ENCODE results near the gene CTSW.
A peak's percentile ranks its signal among the peaks of the same experiment; 100 is the strongest.

The CTSW gene

DNA sequence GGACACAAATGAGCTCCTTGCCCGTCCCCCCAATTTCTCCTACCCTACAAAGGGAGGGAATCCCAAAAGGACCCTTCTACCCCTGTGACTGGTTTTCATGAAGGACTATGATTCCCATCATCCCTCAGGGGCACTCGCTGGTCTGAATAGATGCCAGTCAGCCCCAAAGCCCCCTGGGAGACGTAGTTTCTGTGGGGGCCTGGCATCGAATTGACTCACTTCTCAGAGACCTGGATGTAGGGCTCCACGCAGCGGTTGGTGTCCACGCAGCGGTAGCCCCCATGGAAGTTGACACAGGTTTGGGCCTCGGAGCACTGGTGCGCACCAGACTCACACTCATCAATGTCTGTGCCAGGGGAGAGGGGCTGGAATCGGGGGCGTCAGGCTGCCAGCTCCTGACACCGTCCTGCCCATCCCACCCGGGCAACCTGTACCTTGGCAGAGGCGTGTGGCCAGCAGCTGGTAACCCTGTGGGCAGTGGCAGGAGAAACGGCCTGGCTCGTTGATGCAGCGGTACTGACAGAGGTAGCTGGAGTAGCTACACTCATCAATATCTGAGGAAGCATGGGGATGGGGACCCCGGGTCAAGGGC, 11.5 kb upstream of the CTSW start:
- DNase-seq, result no peak

DNA sequence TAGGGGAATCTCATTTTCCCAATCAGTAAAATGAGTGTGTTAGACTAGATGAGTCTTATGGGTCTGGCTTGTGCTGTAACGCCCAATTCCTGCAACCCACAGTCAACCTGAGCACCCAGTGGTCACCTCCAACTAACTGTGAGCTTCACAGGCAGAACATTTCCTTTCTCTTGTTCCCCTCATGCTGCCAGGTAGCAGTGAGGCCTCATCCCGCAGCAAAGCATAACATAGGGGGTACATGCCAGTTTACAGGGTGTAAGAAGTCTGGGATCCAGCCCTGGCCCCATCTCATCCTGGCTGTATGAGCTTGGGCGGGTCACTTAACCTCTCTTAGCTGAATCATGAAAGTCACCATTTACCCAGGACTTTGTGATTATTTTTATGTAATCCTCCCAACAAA, 10.7 kb upstream of the CTSW start:
- DNase-seq, result no peak

DNA sequence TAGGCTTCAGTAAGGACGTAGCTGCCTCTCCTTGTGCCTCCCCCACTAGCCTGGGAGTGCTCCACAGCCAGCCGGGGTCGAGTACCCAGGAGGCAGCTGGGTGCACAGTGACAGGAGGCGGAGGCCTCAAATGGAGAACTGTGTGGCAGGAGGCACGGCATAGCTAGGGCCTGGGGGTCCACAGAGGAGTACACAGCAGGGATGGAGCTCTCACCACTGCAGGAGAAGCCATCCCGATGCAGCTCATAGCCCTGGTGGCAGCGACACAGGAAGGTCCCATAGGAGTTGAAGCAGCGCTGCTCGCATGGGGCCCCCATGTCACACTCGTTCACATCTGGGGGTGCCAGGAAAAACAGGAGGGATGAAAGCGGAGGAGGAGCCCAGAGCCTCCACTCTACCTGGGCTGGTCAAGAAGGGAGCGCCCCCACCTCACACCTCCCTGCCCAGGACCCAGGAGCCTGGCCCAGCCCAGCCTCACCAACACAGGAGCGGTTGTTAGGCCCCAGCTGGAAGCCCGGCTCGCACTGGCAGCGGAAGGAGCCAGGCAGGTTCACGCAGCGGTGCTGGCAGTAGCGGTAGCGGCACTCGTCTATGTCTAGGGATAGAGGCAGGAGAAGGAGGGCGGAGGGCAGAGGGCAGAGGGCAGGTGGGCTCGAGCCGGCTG, 9.9 kb upstream of the CTSW start:
- DNase-seq, result no peak

GRCh38 chr11:65870307-65870658, 9.4 kb upstream of the CTSW start:
- no peak for DNase-seq

- no peak for DNase-seq
Observed at GRCh38 chr11:65870706-65871681, 8.6 kb upstream of the CTSW start.

GRCh38 chr11:65871811-65872548, 7.7 kb upstream of the CTSW start:
- no peak for DNase-seq

- DNase-seq, result no peak
Observed at GRCh38 chr11:65872586-65873317, 6.9 kb upstream of the CTSW start, which contains the start of gene EFEMP2. Gene EFEMP2, minus strand, starts transcription at chr11:65872800. Its CDS starts 446 bp downstream, at chr11:65872354.

GRCh38 chr11:65873318-65874156, 6.1 kb upstream of the CTSW start:
- peak; percentile 96 for DNase-seq

GRCh38 chr11:65880027-65880426, 390 bp downstream of the CTSW start:
- no peak for DNase-seq

- no peak for DNase-seq
Observed at GRCh38 chr11:65880844-65881421, 1.3 kb downstream of the CTSW start.

DNA sequence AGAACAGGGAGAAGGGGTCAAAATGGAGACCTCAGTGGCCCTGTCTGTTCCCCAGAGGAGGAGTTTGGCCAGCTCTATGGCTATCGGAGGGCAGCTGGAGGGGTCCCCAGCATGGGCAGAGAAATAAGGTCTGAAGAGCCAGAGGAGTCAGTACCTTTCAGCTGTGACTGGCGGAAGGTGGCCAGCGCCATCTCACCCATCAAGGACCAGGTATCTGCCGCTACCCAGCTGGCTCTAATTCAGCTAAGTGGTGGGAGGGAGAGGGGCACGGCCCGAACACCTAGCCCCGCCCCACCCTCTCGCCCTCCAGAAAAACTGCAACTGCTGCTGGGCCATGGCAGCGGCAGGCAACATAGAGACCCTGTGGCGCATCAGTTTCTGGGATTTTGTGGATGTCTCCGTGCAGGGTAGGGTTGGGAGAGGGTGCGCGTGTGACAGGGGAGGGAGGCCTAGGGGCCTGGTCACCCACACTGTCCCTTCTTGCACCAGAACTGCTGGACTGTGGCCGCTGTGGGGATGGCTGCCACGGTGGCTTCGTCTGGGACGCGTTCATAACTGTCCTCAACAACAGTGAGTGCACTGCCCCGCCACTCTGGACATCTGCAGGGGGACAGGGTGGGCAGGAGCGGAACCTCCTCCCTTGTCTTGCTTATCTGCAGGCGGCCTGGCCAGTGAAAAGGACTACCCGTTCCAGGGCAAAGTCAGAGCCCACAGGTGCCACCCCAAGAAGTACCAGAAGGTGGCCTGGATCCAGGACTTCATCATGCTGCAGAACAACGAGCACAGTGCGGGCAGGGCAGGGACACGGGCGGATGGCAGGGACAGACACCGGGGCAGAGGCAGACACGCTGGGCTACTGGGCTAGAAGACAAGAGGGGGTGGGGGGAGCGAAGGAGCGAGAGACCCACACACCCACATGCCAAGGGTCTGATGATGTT, 2.8 kb downstream of the CTSW start:
- no peak for DNase-seq

DNA sequence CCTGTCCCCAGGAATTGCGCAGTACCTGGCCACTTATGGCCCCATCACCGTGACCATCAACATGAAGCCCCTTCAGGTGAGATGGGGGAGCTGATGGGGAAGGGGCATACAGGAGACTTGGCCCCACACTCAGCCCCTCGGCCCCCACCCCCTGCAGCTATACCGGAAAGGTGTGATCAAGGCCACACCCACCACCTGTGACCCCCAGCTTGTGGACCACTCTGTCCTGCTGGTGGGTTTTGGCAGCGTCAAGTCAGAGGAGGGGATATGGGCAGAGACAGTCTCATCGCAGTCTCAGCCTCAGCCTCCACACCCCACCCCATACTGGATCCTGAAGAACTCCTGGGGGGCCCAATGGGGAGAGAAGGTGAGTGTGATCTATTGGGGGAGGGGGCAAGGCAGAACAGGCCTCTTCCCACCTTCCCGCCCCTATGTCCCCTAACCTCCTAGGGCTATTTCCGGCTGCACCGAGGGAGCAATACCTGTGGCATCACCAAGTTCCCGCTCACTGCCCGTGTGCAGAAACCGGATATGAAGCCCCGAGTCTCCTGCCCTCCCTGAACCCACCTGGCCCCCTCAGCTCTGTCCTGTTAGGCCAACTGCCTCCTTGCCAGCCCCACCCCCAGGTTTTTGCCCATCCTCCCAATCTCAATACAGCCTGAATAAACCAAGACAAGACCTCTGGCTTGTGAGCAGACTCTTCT, 3.6 kb downstream of the CTSW start:
- DNase-seq, result no peak

- DNase-seq, result no peak
Observed at GRCh38 chr11:65883786-65884715, 4.4 kb downstream of the CTSW start.

DNA sequence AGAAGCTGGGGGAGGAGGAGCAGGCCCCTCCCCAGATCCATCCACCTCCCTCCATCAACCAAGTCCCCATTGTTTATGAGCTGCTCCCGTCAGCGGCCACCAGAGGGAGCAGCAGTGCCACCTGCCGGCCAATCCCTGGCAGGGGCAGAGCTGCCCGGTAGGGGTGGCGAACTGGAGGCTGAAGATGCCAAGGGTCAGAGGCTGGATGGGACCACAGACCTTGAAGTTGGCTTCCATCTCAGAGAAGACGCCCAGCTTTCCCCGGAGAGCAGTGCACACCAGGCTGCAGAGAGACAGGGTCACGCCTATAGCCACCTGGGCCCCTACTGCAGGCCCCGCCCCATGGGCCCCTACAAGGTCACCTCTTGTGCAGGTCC, 5.1 kb downstream of the CTSW start:
- peak; percentile 76 for DNase-seq

DNA sequence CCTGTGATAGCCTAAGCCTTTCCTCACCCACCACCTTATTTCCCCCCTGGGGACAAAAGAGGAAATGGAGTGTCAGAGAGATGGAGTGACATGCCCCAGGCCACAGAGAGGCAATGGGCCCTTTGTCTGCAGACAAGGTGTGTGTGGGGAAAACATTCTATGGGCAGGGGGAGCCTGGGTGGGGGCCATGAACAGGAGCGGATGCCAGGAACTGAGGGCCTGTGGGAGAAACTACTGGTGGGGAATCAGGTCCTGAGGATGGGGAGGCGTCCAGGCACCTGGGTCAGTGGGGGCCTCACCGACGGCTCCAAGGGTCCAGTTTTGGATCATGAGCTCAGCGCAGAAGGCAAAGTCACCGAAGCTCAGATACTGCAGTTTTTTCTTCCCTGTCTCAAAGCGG, 5.6 kb downstream of the CTSW start:
- no peak for DNase-seq

GRCh38 chr11:65885808-65886536, 6.3 kb downstream of the CTSW start:
- DNase-seq, result no peak

Data from central memory CD4-positive, alpha-beta T cell (primary cell).